HEK293 (cell line): ENCODE data around the gene PHF10.

ENCODE experiments used
- GLI4 ChIP-seq: fragments of 450-650 bp; formaldehyde crosslinking; IDR thresholded peaks from 2 replicates; pipeline ENCODE4 v1.5.1; 2016; ENCODE audit warnings: missing biosample characterization, missing genetic modification characterization
- IKZF3 ChIP-seq: fragments of 450-650 bp; IDR thresholded peaks from 2 replicates; pipeline ENCODE4 v1.5.0; 2018; ENCODE audit warnings: missing biosample characterization, mild to moderate bottlenecking, missing genetic modification characterization, moderate library complexity
- KLF1 ChIP-seq: fragments of 450-650 bp; formaldehyde crosslinking; IDR thresholded peaks from 2 replicates; pipeline ENCODE4 v1.5.1; 2016; ENCODE audit warnings: missing biosample characterization, missing genetic modification characterization
- KLF10 ChIP-seq: fragments of 450-650 bp; IDR thresholded peaks from 2 replicates; pipeline ENCODE4 v1.5.1; 2018; ENCODE audit warnings: missing biosample characterization, mild to moderate bottlenecking, missing genetic modification characterization
- KLF9 ChIP-seq: fragments of 450-650 bp; formaldehyde crosslinking; IDR thresholded peaks from 2 replicates; pipeline ENCODE4 v1.5.1; 2016; ENCODE audit warnings: missing biosample characterization, missing genetic modification characterization, low read depth
- MEIS1 ChIP-seq: sonication (generic); formaldehyde crosslinking; IDR thresholded peaks from 2 replicates; pipeline ENCODE4 v1.8.1; 2022; ENCODE audit warnings: missing genetic modification reagents, mild to moderate bottlenecking, borderline replicate concordance
- SALL2 ChIP-seq: fragments of 450-650 bp; formaldehyde crosslinking; IDR thresholded peaks from 2 replicates; pipeline ENCODE4 v1.5.0; 2017; ENCODE audit warnings: missing biosample characterization, mild to moderate bottlenecking, missing genetic modification characterization, borderline replicate concordance
- SETDB1 ChIP-seq: IDR thresholded peaks from one replicate; pipeline ENCODE4 v1.6.1; 2017; ENCODE audit warnings: mild to moderate bottlenecking, low read length, moderate library complexity, mixed read lengths; ENCODE audit not compliant: insufficient read length
- SP2 ChIP-seq: fragments of 450-650 bp; formaldehyde crosslinking; IDR thresholded peaks from 2 replicates; pipeline ENCODE4 v1.5.1; 2016; ENCODE audit warnings: missing biosample characterization, missing genetic modification characterization
- TCF7L2 ChIP-seq: IDR thresholded peaks from 2 replicates; pipeline ENCODE4 v1.6.1; 2011; ENCODE audit warnings: low read depth, mild to moderate bottlenecking, inconsistent platforms, low read length, moderate library complexity, borderline replicate concordance
- ZBTB11 ChIP-seq: fragments of 450-650 bp; formaldehyde crosslinking; conservative IDR thresholded peaks from 2 replicates; pipeline ENCODE4 v1.5.1; 2016; ENCODE audit warnings: low read depth, missing biosample characterization, missing genetic modification characterization
- ZBTB21 ChIP-seq: fragments of 450-650 bp; formaldehyde crosslinking; IDR thresholded peaks from 2 replicates; pipeline ENCODE4 v1.5.1; 2017; ENCODE audit warnings: missing biosample characterization, missing genetic modification characterization
- ZBTB7A ChIP-seq: fragments of 450-650 bp; formaldehyde crosslinking; IDR thresholded peaks from 2 replicates; pipeline ENCODE4 v1.5.1; 2016; ENCODE audit warnings: low read depth, missing biosample characterization, missing genetic modification characterization
- ZFP3 ChIP-seq: fragments of 450-650 bp; formaldehyde crosslinking; IDR thresholded peaks from 2 replicates; pipeline ENCODE4 v1.5.1; 2016; ENCODE audit warnings: low read depth, missing biosample characterization, missing genetic modification characterization
- ZNF121 ChIP-seq: fragments of 450-650 bp; formaldehyde crosslinking; IDR thresholded peaks from 2 replicates; pipeline ENCODE4 v1.5.1; 2016; ENCODE audit warnings: missing biosample characterization, missing genetic modification characterization
- ZNF138 ChIP-seq: fragments of 450-650 bp; formaldehyde crosslinking; IDR thresholded peaks from 2 replicates; pipeline ENCODE4 v1.5.1; 2016; ENCODE audit warnings: missing biosample characterization, missing genetic modification characterization, borderline replicate concordance
- ZNF184 ChIP-seq: fragments of 450-650 bp; IDR thresholded peaks from 2 replicates; pipeline ENCODE4 v1.5.1; 2018; ENCODE audit warnings: missing biosample characterization, mild to moderate bottlenecking, missing genetic modification characterization
- ZNF324 ChIP-seq: fragments of 450-650 bp; formaldehyde crosslinking; IDR thresholded peaks from 2 replicates; pipeline ENCODE4 v1.5.1; 2016; ENCODE audit warnings: missing biosample characterization, missing genetic modification characterization
- ZNF404 ChIP-seq: fragments of 450-650 bp; formaldehyde crosslinking; IDR thresholded peaks from 2 replicates; pipeline ENCODE4 v1.5.1; 2017; ENCODE audit warnings: missing biosample characterization, missing genetic modification characterization
- ZNF426 ChIP-seq: fragments of 450-650 bp; formaldehyde crosslinking; IDR thresholded peaks from 2 replicates; pipeline ENCODE4 v1.5.1; 2017; ENCODE audit warnings: missing biosample characterization, missing genetic modification characterization, mild to moderate bottlenecking, inconsistent platforms, moderate library complexity
- ZNF433 ChIP-seq: fragments of 450-650 bp; formaldehyde crosslinking; IDR thresholded peaks from 2 replicates; pipeline ENCODE4 v1.5.1; 2016; ENCODE audit warnings: missing biosample characterization, missing genetic modification characterization, low read depth
- ZNF473 ChIP-seq: fragments of 450-650 bp; formaldehyde crosslinking; IDR thresholded peaks from 2 replicates; pipeline ENCODE4 v1.5.1; 2017; ENCODE audit warnings: missing biosample characterization, missing genetic modification characterization
- ZNF48 ChIP-seq: fragments of 450-650 bp; formaldehyde crosslinking; IDR thresholded peaks from 2 replicates; pipeline ENCODE4 v1.5.1; 2016; ENCODE audit warnings: missing biosample characterization, missing genetic modification characterization
- ZNF514 ChIP-seq: fragments of 450-650 bp; formaldehyde crosslinking; IDR thresholded peaks from 2 replicates; pipeline ENCODE4 v1.5.1; 2016; ENCODE audit warnings: missing biosample characterization, missing genetic modification characterization
- ZNF558 ChIP-seq: fragments of 450-650 bp; formaldehyde crosslinking; IDR thresholded peaks from 2 replicates; pipeline ENCODE4 v1.5.1; 2016; ENCODE audit warnings: missing biosample characterization, missing genetic modification characterization
- ZNF580 ChIP-seq: fragments of 450-650 bp; formaldehyde crosslinking; IDR thresholded peaks from 2 replicates; pipeline ENCODE4 v1.5.1; 2016; ENCODE audit warnings: missing biosample characterization, missing genetic modification characterization
- ZNF623 ChIP-seq: fragments of 450-650 bp; formaldehyde crosslinking; IDR thresholded peaks from 2 replicates; pipeline ENCODE4 v1.5.1; 2016; ENCODE audit warnings: missing biosample characterization, missing genetic modification characterization
- ZNF626 ChIP-seq: fragments of 450-650 bp; sonication (Bioruptor Pico); formaldehyde crosslinking; IDR thresholded peaks from 2 replicates; pipeline ENCODE4 v1.5.1; 2018; ENCODE audit warnings: missing biosample characterization, missing genetic modification characterization, inconsistent platforms
- ZNF629 ChIP-seq: fragments of 450-650 bp; formaldehyde crosslinking; IDR thresholded peaks from 2 replicates; pipeline ENCODE4 v1.5.1; 2017; ENCODE audit warnings: missing biosample characterization, missing genetic modification characterization
- ZNF747 ChIP-seq: fragments of 450-650 bp; formaldehyde crosslinking; IDR thresholded peaks from 2 replicates; pipeline ENCODE4 v1.5.1; 2016; ENCODE audit warnings: missing biosample characterization, missing genetic modification characterization
- ZNF777 ChIP-seq: fragments of 450-650 bp; formaldehyde crosslinking; IDR thresholded peaks from 2 replicates; pipeline ENCODE4 v1.5.1; 2017; ENCODE audit warnings: missing biosample characterization, missing genetic modification characterization, borderline replicate concordance
- TF ChIP-seq, protein P1 (sequence below): fragments of 450-650 bp; formaldehyde crosslinking; IDR thresholded peaks from 2 replicates; pipeline ENCODE4 v1.5.1; 2016; ENCODE audit warnings: missing biosample characterization, missing genetic modification characterization
- TF ChIP-seq, protein P2 (sequence below): fragments of 450-650 bp; formaldehyde crosslinking; IDR thresholded peaks from 2 replicates; pipeline ENCODE4 v1.5.1; 2016; ENCODE audit warnings: missing biosample characterization, missing genetic modification characterization
- TF ChIP-seq, protein P3 (sequence below): fragments of 450-650 bp; formaldehyde crosslinking; IDR thresholded peaks from 2 replicates; pipeline ENCODE4 v1.5.1; 2016; ENCODE audit warnings: missing biosample characterization, missing genetic modification characterization

Gene PHF10

DNA sequence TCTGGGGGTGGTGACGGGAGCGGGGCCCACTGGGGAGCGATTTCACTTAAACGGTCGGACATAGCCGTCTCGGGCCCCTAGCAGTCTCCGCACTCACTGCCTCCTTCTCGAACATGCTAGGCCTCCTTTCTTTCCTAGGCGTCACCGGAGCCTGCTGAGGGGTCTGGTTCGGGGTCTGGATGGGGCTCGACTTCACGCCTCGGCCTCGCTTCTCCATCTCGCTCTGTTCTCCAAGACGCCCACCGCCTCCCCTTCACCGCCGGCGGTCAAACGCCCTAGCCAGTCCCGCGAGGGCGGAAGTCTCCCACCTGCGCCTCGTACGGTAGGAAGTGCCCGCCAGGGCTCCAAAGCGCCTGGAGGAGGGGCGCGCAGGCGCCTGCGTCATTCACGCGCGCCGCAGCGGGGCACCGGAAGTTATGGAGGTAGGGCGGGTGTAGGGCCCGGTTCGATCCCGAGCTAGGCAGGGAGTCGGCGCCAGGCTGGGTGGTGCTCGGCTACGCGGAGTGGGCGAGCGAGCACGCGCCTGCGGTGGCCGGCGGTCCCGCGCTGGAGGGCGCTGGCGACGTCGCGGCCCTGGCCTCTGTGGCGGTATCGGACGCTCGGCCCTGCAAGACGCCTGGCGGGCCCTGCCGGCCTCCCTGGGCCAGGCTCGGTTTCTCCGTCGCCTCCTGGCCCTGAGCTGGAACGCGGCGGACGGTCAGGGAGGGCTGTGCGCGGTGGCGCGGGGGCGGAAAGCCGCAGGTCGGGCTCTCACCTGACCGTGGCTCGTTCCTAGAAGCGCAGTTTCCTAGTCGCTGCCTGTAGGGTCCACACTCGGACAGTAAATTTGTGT is 27.2 kb upstream of the PHF10 start, which contains the start of the genes DYNLT2 and ERMARD (continued):
- TF ChIP-seq MEIS1 (peak; percentile 60; the same call in 1 of the 2 replicates), ZNF580 (tag by site-specific recombination) (peak; percentile 99), SP2 (tag by site-specific recombination) (peak; percentile 95), ZFP3 (tag by site-specific recombination) (no peak), KLF9 (peak; percentile 72), ZBTB11 (tag by site-specific recombination) (peak; percentile 91), ZBTB7A (tag by site-specific recombination) (0 out of 2 replicates have a peak, but pooled peaks have one; percentile 28), ZNF404 (tag by site-specific recombination) (no peak), ZNF747 (tag by site-specific recombination) (no peak), KLF1 (peak; percentile 71), ZNF48 (tag by site-specific recombination) (no peak), GLI4 (no peak), KLF10 (tag by site-specific recombination) (peak; percentile 80; the same call in 1 of the 2 replicates), ZNF626 (tag by site-specific recombination) (no peak), ZNF473 (tag by site-specific recombination) (no peak), TCF7L2 (no peak), ZNF433 (tag by site-specific recombination) (no peak), ZNF324 (tag by site-specific recombination) (peak; percentile 41; the same call in 1 of the 2 replicates), ZNF121 (tag by site-specific recombination) (no peak), ZNF777 (tag by site-specific recombination) (no peak), SALL2 (tag by site-specific recombination) (no peak), SETDB1 (no peak), ZNF514 (tag by site-specific recombination) (no peak), ZNF629 (peak; percentile 89), ZNF184 (tag by site-specific recombination) (no peak), ZBTB21 (tag by site-specific recombination) (peak; percentile 44; the same call in 1 of the 2 replicates), ZNF623 (no peak), IKZF3 (tag by site-specific recombination) (peak; percentile 83), ZNF426 (tag by site-specific recombination) (no peak), ZNF558 (tag by site-specific recombination) (no peak), ZNF138 (tag by site-specific recombination) (no peak)
- TF ChIP-seq, protein P1, sequence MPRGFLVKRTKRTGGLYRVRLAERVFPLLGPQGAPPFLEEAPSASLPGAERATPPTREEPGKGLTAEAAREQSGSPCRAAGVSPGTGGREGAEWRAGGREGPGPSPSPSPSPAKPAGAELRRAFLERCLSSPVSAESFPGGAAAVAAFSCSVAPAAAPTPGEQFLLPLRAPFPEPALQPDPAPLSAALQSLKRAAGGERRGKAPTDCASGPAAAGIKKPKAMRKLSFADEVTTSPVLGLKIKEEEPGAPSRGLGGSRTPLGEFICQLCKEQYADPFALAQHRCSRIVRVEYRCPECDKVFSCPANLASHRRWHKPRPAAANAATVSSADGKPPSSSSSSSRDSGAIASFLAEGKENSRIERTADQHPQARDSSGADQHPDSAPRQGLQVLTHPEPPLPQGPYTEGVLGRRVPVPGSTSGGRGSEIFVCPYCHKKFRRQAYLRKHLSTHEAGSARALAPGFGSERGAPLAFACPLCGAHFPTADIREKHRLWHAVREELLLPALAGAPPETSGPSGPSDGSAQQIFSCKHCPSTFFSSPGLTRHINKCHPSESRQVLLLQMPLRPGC = peak; percentile 70; the same call in 1 of the 2 replicates
- TF ChIP-seq, protein P2, sequence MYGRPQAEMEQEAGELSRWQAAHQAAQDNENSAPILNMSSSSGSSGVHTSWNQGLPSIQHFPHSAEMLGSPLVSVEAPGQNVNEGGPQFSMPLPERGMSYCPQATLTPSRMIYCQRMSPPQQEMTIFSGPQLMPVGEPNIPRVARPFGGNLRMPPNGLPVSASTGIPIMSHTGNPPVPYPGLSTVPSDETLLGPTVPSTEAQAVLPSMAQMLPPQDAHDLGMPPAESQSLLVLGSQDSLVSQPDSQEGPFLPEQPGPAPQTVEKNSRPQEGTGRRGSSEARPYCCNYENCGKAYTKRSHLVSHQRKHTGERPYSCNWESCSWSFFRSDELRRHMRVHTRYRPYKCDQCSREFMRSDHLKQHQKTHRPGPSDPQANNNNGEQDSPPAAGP (tag by site-specific recombination) = peak; percentile 87
- TF ChIP-seq, protein P3, sequence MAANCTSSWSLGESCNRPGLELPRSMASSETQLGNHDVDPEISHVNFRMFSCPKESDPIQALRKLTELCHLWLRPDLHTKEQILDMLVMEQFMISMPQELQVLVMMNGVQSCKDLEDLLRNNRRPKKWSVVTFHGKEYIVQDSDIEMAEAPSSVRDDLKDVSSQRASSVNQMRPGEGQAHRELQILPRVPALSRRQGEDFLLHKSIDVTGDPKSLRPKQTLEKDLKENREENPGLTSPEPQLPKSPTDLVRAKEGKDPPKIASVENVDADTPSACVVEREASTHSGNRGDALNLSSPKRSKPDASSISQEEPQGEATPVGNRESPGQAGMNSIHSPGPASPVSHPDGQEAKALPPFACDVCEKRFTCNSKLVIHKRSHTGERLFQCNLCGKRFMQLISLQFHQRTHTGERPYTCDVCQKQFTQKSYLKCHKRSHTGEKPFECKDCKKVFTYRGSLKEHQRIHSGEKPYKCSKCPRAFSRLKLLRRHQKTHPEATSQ (tag by site-specific recombination) = 0 out of 2 replicates have a peak, but pooled peaks have one; percentile 7
